ENCODE measurements around the gene HDDC3. TPM values are rescaled to one million over a fixed set of nuclear protein-coding genes. Genes with fewer than 3 reads are reported as not detected.
"Not testable (repeated sequence)": the region's sequence is repeated elsewhere in the genome, so short reads cannot be mapped to it uniquely, and the experiment has no call there.

Gene HDDC3
- total RNA-seq, 1 donor from 2014 or later: 8.6 TPM

DNA sequence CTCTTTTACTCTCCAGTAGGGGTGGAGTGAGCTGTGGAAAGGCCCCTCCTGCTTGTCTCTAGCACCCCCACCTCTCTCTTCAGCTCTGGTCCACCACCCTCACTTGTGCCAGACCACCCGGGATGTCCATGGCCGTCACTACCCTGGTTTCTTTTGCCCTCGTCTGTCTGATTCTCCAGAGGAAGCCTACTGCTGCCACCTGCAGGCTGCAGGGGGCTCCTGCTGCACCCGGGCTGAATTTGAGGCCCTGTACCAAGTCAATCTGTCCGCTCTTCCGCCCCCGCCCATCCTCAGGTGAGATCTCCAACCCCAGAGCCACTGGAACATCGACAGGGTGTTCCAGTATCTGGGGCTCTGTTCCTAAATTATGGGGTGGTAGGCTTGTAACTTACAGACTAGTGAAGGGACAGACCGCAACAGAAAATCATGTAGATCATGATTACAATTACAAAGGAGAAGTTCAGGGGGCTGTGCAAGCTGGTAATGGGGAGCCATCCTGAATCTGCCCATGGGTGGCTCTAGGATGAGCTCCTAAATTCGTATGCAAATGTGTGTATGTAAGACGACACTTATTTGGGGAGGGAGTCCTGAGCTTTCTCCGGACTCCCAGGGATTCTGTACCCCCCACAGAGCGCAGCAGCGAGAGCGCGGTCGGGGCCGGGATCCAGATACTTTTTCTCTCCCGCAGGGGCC is 2.1 kb upstream of the HDDC3 start:
- peak; percentile 85 to 86 for DNase-seq (ENCODE audit: low spot score in 2 of 2)
- FAIRE-seq: no peak

DNA sequence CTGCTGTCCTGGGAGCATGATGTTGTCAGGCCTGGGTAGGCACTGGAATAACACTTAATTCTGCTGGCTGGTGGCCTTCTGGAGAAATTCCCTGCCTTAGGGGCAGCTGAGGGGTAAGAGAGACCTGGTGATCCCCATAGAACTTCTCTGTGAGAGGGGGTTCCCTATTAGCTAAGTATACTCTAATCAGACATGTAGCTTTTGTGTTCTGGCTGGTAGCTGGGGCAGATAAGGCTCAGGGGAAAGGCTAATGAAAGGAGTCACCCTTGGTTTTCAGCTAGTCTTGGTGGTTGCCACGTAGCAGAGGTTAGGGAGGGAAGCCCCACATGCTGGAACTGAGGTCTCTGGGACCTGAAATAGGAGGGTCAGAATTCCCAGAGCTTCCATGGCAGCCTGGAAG is 952 bp upstream of the HDDC3 start:
- DNase-seq (ENCODE audit: low spot score in 2 of 2): no peak
- FAIRE-seq: no peak

DNA sequence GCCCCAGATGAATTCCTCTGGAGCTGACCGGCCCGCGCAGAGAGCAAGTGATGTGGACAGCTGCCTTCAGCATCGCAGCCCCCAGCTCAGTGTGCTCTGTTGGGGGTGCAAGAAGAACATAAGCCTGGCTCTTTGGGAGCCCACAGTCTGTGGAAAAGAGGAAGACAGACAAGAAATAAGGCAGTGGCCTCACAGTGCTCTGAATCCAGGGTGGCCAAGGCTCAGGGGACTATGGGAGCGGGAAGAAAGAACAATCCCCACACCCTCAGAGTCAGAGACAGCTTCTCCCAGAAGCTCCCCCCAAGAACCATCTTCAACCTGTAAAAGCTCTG is 277 bp upstream of the HDDC3 start:
- no peak for FAIRE-seq
- no peak for DNase-seq (ENCODE audit: low spot score in 2 of 2)

DNA sequence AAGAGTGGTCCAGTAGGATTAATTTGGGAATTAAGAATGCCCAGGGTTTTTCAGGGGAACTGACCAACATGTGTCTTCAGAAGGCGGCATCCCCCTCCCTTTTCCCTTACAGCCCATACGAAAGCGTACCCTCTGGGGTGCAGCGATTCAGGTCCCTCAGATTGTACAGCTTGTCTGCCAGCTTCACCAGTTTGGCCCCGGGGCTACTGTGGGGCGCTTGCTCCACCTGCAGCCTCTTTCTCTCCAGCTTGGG is 848 bp downstream of the HDDC3 start:
- FAIRE-seq (no peak), DNase-seq (ENCODE audit: low spot score in 2 of 2) (no peak)

DNA sequence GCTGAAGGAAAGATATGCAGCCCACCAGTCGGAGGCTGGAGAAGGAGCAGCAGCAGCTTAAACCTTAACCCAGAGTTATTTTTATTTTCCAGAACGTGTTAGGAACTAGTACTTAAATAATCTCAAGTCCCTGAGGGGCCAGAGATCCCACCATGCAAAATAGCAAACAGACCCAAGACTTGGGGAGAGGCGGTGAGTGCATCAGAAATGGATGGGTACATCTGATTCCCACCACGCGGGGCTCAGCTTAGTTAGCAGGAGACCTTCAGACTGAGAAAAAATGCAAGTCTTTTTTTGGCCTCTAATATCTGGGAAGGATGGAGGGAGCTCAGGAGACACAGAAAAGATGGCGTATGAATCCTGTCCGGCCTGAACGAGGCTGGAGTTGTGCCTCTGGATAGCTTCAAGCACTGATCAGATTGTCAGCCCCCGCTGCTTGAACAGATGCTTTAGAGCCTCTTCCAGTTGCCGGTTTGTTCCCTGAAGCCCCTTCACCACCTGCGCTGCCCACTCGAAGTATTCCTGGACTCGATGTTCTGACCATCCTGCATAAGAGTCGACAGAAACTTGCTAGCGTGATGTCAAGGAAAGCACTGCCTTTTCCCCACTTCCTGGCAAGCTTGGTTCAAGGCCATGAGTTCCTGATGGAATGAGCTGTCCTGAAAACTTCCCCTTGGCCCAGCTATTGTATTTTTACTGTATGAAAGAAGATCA is 1.3 kb downstream of the HDDC3 start:
- FAIRE-seq: no peak

DNA sequence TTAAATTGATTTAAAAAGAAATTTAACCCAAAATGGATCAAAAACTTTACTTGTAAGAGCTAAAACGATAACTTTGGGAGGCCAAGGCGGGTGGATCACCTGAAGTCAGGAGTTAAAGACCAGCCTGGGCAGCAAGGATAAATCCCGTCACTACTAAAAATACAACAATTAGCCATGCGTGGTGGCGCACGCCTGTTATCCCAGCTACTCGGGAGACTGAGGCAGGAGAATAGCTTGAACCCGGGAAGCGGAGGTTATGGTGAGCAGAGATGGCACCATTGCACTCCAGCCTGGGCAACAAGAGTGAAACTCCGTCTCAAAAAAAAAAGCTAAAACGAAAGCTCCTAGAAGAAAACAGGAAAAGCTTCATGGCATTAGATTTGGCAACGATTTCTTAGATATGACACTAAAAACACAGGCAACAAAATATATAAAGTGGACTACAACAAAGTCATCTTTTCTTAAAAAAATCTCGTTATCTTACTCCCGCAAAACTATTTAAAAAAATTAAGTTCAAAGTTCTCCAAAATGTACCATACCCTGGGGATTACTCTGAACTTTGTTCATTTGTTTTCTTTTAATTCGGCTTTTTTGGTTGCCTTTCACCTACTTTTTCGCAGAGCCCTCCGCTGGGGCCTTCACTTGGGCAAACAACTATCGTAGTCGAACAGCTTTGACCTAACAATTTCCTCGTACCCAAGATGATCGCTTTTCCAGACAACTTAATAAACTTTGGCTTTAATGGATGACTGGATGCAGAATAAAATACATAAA is 2.9 kb downstream of the HDDC3 start:
- FAIRE-seq (no peak), DNase-seq (ENCODE audit: low spot score in 2 of 2) (no peak)

More for the DNA sequence above, 1.3 kb downstream of the HDDC3 start:
- no peak for DNase-seq (ENCODE audit: low spot score in 2 of 2)

DNA sequence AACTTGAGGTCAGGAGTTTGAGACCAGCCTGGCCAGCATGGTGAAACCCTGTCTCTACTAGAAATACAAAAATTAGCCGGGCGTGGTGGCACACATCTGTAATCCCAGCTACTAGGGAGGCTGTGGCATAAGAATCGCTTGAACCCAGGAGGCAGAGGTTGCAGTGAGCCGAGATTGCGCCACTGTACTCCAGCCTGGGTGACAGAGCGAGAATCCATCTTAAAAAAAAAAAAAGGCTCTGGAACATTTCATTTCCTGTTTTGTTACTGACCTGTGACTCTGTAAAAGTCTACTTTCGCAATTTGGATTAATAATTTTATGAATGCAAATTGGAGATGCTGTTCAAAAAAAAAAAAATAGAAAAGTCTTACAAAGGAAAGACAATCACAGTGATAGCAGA is 4.2 kb downstream of the HDDC3 start:
- not testable (repeated sequence) for FAIRE-seq; DNase-seq (ENCODE audit: low spot score in 2 of 2)

DNA sequence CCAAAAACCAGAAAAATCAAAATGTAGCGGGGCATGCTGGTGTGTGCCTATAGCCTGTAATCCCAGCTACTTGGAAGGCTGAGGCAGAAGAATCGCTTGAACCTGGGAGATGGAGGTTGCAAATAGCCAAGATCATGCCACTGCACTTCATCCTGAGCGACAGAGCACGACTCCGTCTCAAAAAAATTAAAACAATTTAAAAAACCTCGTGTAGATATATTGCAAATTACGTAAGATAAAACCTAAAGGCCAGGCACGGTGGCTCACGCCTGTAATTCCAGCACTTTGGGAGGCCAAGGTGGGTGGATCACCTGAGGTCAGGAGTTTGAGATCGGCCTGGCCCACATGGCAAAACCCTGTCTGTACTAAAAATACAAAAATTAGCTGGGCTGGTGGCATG is 5.6 kb downstream of the HDDC3 start:
- FAIRE-seq; DNase-seq (ENCODE audit: low spot score in 2 of 2): not testable (repeated sequence)

DNA sequence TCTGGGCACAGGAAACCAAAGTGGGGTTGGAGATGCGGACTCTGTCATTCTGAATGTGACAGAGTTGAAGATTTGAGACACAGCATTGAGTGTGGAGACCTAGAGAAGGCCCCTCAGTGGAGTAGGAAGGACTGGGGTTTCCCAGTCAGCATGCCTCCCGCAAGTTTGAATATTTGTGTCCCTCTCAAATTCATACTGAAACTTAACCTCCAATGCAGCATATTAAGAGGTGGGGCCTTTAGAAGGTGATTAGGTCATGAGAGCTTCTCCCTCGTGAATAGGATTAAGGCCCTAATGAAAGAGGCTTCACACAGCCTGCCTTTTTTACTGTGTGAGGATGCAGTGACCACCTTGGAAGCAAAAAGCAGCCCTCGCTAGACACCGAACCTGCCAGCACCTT is 8.0 kb downstream of the HDDC3 start:
- DNase-seq (ENCODE audit: low spot score in 2 of 2) (no peak), FAIRE-seq (no peak)

DNA sequence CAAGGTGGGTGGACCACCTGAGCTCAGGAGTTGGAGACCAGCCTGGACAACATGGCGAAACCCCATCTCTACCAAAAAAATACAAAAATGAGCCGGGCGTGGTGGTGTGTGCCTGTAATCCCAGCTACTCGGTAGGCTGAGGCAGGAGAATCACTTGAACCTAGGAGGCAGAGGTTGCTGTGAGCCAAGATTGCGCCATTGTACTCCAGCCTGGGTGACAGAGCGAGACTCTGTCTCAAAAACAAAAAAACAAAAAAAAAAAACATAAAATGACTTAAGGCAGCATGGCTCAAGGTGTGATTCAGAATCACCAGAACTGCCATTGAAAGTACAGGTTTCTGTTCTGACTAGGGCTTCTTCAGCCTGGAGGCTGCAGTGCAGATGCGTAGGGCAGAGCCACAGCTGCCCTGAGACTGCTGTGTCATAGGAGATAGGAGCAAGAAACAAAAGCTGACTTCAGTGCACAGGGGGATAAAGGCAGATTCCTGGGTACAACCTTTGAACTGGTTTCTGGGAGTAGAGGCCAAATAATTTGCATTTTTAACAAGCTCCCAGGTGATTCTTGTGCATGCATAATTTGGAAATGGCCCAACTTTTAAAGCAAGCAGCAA is 9.5 kb downstream of the HDDC3 start:
- not testable (repeated sequence) for DNase-seq (ENCODE audit: low spot score in 2 of 2); FAIRE-seq

DNA sequence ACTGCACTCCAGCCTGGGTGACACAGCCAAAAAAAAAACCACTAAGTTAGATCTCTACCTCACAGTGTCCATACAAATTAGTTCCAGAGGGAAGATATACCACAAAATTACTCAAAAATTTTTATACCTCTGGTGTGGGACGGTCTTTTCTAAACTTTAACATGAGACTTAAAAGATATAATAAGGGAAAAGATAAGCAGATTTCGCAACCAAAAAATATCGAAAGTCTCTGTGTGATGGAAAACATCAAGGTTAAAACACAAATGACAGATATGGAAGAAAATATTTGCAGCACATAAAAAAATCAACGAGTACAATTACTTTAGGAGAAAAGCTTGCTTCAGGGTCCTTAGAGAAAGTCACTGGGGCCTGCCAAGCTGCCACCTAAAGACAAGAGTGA is 10.5 kb downstream of the HDDC3 start:
- FAIRE-seq: no peak

DNA sequence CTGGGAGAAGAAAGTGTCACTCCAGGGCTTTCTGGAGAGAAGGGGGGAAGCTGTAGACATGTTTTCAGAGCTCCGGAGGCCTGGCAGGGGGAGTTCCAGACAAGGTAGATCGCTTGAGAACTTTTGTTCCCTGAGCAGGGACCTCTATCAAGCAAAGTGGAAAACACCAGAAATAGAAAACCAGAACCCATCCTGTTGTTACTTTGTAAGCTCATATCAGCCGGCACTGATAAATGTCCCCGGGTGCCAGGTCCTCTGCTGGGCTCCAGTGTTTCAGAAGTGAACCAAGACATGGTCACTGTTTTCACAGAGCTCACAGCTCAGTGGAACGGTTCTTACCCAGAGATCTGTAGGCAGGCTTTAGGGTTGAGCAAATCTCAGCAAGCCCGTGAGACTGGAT is 13.5 kb downstream of the HDDC3 start:
- no peak for FAIRE-seq
- no peak for DNase-seq (ENCODE audit: low spot score in 2 of 2)

More for the DNA sequence above, 10.5 kb downstream of the HDDC3 start:
- no peak for DNase-seq (ENCODE audit: low spot score in 2 of 2)

DNA sequence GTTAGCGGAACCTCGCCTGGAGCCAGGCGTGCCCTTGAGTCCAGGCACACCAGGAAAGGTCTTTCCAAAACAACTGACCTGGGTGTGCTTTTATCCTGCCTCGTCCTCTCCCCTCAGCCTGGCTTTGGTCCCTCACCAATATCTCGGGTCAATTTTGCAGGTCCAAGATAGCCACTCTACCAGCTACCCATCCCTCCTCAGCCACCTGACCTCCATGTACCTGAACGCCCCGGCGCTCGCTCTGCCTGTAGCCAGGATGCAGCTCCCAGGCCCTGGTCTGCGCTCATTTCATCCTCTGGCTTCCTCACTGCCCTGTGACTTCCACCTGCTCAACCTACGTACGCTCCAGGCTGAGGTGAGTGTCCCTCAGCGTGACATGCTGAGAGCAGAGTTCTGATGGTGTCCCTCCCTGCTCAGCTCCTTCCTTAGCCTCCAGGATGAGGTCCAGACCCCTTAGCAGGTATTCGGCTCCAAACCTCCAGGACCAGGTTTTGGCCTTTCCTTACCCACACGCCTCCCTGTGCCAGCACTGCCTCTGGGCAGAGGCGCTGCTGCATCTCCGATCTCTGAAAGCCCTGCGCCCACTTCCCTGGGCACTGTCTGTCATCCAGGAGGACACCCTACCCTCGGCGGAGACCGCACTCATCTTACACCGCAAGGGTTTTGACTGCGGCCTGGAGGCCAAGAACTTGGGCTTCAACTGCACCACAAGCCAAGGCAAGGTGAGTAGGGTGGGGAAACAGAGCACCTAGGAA is 14.1 kb downstream of the HDDC3 start:
- FAIRE-seq: no peak

DNA sequence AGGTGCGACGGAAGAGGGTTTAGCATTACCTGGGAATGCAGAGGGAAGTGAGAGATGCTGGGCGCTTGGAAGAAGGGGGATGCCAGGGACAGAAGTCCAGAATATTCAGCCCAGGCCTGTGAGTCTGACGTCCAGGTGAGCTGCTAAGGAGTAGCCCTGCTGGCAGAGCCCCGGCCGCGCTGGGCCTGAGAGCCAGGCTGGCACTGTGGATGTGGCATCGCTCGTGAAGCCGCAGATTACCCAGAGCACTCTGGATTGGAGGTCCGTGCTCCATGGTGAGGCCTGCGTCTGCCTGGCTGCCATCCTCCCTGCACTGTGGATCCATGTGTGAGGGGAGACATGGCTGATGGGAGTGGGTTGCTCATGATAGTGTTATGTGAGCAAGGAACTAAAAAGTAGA is 14.8 kb downstream of the HDDC3 start:
- no peak for FAIRE-seq
- no peak for DNase-seq (ENCODE audit: low spot score in 2 of 2)

More for the DNA sequence above, 14.1 kb downstream of the HDDC3 start:
- no peak for DNase-seq (ENCODE audit: low spot score in 2 of 2)

DNA sequence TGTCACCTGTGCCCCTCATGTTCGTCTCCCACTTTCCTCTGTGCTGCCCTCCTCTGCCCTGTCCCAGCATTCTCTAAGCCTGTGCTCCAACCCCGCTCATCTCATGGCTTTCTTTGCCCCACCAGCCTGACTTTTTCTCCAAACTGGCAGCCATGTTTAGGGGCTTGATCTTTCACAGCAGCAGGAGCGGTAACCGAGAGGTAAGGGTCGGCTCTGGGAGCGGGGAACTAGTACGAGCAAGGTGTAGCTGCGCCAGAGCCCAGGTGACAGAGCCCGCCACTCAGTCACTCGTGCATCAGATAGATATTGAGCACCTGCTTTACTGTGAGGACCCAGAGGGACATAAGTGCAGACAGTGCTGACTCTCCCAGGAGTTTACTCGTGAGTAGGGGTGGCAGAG is 15.9 kb downstream of the HDDC3 start:
- no peak for FAIRE-seq
- no peak for DNase-seq (ENCODE audit: low spot score in 2 of 2)

DNA sequence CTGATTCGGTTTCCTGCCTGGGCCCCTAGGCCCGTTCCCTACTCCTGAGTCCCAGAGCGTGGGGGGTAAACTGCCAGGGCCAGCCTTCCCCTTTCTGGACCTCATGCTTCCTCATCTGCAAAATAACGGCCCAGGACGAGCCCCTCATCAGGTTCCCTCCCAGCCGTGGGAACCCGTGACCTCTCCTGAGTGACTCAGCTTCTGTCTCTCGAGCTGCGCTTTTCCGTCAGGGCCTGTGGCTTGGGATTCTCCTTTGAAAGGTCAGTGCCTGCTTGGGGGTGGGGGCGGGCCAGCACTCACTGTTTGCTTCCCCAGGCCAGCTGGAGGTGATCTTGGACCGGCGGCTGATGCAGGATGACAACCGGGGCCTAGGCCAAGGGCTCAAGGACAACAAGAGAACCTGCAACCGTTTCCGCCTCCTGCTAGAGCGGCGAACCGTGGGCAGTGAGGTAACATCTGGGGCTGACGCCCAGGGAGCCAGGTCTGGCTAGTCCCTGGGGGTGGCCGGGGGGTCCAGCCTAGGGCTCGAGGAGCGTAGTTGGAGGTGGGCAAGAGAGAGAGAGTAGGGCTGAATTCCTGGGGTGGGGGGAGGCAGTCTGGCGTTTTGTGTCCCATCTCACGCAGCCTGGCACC is 16.4 kb downstream of the HDDC3 start:
- FAIRE-seq: no peak
- DNase-seq (ENCODE audit: low spot score in 2 of 2): no peak

DNA sequence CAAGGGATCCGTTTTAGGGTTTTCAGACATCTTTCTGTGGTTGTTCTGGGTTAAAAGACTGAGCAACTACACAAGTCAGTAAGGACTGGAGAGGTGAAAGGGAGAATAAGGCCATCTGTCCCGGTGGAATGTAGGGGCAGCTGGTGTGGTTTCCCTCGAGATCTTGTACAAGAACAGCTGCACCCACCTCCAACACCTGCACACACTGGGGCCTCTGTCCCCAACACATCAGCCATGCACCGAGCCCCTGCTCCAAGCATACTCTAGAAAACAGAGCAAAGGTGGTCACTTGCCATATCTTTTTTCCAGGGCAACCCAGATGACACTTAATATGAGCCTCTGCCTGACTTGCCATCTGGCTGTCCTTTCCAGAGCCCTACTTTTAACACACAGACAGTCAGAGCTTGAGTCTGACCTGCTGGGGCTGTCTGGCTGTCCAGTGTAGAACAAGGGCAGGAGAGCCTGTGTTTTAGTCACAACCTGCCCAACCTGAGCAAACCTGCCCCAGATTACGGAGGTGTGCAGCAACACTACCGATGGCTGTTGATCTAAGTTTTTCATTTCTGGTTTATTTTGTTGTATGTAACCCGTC is 17.0 kb downstream of the HDDC3 start:
- FAIRE-seq: no peak
- DNase-seq (ENCODE audit: low spot score in 2 of 2): no peak

DNA sequence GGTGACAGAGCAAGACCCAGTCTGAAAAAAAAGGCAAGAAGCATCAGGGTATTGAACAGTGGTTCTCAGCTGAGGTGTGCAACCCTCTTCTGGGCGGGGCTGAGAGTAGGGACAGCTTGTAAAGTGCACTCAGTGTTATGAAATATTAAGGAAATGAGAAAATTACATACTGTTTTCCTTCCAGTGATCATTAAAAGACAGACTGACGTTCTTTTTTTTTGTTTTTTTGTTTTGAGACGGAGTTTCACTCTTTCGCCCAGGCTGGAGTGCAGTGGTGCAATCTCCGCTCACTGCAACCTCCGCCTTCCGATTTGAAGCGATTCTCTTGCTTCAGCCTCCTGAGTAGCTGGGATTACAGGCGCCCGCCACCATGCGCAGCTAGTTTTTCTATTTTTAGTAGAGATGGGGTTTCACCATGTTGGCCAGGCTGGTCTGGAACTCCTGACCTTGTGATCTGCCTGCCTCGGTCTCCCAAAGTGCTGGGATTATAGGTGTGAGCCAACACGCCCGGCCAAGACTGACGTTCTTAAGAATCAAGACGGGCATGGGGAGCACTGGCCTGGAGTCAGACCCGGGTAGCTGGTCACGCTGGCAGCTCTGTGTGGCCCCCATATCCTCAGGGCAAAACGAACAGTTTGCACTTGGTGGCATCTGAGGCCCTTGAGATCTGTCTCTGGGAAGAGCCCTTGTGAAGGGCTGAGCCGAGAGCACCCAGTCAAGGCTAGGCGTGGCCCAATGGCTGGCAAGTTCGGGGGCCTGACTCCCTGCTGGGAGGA is 17.9 kb downstream of the HDDC3 start:
- FAIRE-seq: no peak

DNA sequence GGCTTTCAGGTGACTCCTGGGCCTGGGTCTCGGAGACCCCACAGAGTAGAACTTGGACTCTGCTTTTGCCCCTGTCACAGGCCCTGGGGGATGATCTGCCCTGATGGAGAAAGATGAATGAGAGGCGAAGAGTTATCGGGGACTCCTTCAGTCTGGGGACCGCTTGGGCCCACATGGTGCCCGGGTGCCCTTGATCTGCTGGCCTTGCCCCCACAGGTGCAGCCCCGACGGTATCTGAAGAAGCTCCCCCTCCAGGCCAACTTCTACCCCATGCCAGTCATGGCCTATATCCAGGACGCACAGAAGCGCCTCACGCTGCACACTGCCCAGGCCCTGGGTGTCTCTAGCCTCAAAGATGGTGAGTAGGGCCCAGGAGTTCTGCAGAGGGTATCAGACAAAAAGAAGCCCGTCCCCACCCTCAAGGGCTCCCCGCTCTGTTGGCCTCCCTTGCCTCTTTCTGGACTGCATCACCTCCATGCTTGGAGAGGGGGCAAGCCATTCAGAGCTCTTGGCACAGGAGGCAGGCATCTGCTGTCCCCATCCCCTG is 18.9 kb downstream of the HDDC3 start:
- DNase-seq (ENCODE audit: low spot score in 2 of 2) (no peak), FAIRE-seq (no peak)

More for the DNA sequence above, 17.9 kb downstream of the HDDC3 start:
- no peak for DNase-seq (ENCODE audit: low spot score in 2 of 2)
